Measurements from ENCODE around the gene C3orf62. TPM values are rescaled to one million over a fixed set of nuclear protein-coding genes. Genes with fewer than 3 reads are reported as not detected.
A peak's percentile ranks its signal among the peaks of the same experiment; 100 is the strongest.

Gene C3orf62
- total RNA-seq, 1 donor from 2014 or later, result 4.6 TPM

GRCh38 chr3:49311283-49311682 is 34.3 kb upstream of the C3orf62 start:
- DNase-seq (ENCODE audit: low spot score), result no peak
- Mint-ChIP-seq H3K4me3 (ENCODE audit: unreplicated experiment) (no peak overlapping the region), H3K27me3 (ENCODE audit: low read depth) (no peaks in the 10 kb centered on the region), H3K36me3 (ENCODE audit: low read depth) (peaks cover 25% of the 10 kb centered on the region), H3K4me1 (ENCODE audit: low read depth) (peaks cover 16% of the 10 kb centered on the region), H3K9me3 (ENCODE audit: low read depth) (no peaks in the 10 kb centered on the region), H3K27ac (ENCODE audit: unreplicated experiment) (no peak overlapping the region)
- TF ChIP-seq CTCF (IDR thresholded peaks at IDR 0.05), result no peak

GRCh38 chr3:49310677-49311076 is 33.6 kb upstream of the C3orf62 start:
- Mint-ChIP-seq H3K4me3 (ENCODE audit: unreplicated experiment) (no peak overlapping the region), H3K4me1 (ENCODE audit: low read depth) (peaks cover 16% of the 10 kb centered on the region), H3K36me3 (ENCODE audit: low read depth) (peaks cover 25% of the 10 kb centered on the region), H3K27ac (ENCODE audit: unreplicated experiment) (no peak overlapping the region), H3K27me3 (ENCODE audit: low read depth) (no peaks in the 10 kb centered on the region), H3K9me3 (ENCODE audit: low read depth) (no peaks in the 10 kb centered on the region)
- DNase-seq (ENCODE audit: low spot score), result no peak
- no peak for TF ChIP-seq CTCF (IDR thresholded peaks at IDR 0.05)

GRCh38 chr3:49305608-49306007 is 28.6 kb upstream of the C3orf62 start:
- Mint-ChIP-seq H3K9me3 (ENCODE audit: low read depth) (no peaks in the 10 kb centered on the region), H3K4me1 (ENCODE audit: low read depth) (no peaks in the 10 kb centered on the region), H3K27ac (ENCODE audit: unreplicated experiment) (no peak overlapping the region), H3K4me3 (ENCODE audit: unreplicated experiment) (no peak overlapping the region), H3K36me3 (ENCODE audit: low read depth) (peaks cover 22% of the 10 kb centered on the region), H3K27me3 (ENCODE audit: low read depth) (no peaks in the 10 kb centered on the region)
- no peak for TF ChIP-seq CTCF (IDR thresholded peaks at IDR 0.05)
- no peak for DNase-seq (ENCODE audit: low spot score)

GRCh38 chr3:49302613-49303012 is 25.6 kb upstream of the C3orf62 start:
- H3K27me3 Mint-ChIP-seq (ENCODE audit: low read depth), result no peaks in the 10 kb centered on the region
- peaks cover 23% of the 10 kb centered on the region for H3K36me3 Mint-ChIP-seq (ENCODE audit: low read depth)
- DNase-seq (ENCODE audit: low spot score), result no peak
- H3K4me1 Mint-ChIP-seq (ENCODE audit: low read depth), result peaks cover 3% of the 10 kb centered on the region
- H3K9me3 Mint-ChIP-seq (ENCODE audit: low read depth), result no peaks in the 10 kb centered on the region
- H3K4me3 Mint-ChIP-seq (ENCODE audit: unreplicated experiment), result no peak overlapping the region
- no peak for TF ChIP-seq CTCF (IDR thresholded peaks at IDR 0.05)
- no peak overlapping the region for H3K27ac Mint-ChIP-seq (ENCODE audit: unreplicated experiment)

- Mint-ChIP-seq H3K27me3 (ENCODE audit: low read depth) (no peaks in the 10 kb centered on the region), H3K4me3 (ENCODE audit: unreplicated experiment) (no peak overlapping the region), H3K27ac (ENCODE audit: unreplicated experiment) (peak overlapping the region; percentile 49), H3K36me3 (ENCODE audit: low read depth) (peaks cover 25% of the 10 kb centered on the region), H3K4me1 (ENCODE audit: low read depth) (peaks cover 14% of the 10 kb centered on the region), H3K9me3 (ENCODE audit: low read depth) (no peaks in the 10 kb centered on the region)
- TF ChIP-seq CTCF (IDR thresholded peaks at IDR 0.05), result no peak
- DNase-seq (ENCODE audit: low spot score), result no peak
Measured at GRCh38 chr3:49300595-49300994, 23.6 kb upstream of the C3orf62 start.

Data from chondrocyte (in vitro differentiated cells).